Lower leg skin (tissue), 4 donors: ENCODE measurements around the gene RAD51B. TPM values are rescaled to one million over a fixed set of nuclear protein-coding genes. Genes with fewer than 3 reads are reported as not detected.

Experiments used
- DNase-seq, 2 donors: peaks; one replicate each; pipeline ENCODE4 v3.0.0-alpha.2; 2019; ENCODE audit warnings: low spot score in 2 of 2
- H3K4me3 ChIP-seq: fragments of 200-600 bp; sonication (generic); 2 replicates; pipeline ENCODE4 v1.5.1; 2017; ENCODE audit warnings: mild to moderate bottlenecking, low read depth; ENCODE audit not compliant: poor library complexity, severe bottlenecking
- CTCF ChIP-seq, 3 donors: fragments of 450-650 bp; IDR thresholded peaks; one replicate each; pipeline ENCODE4 v1.5.1; 2016; ENCODE audit warnings: antibody characterized with exemption in 3 of 3, mild to moderate bottlenecking in 3 of 3, moderate library complexity in 2 of 3
- POLR2A ChIP-seq, 2 donors: fragments of 450-650 bp; IDR thresholded peaks; one replicate each; pipeline ENCODE4 v1.6.1; 2016 to 2017; ENCODE audit warnings: antibody characterized with exemption in 2 of 2, mild to moderate bottlenecking in 1 of 2, moderate library complexity in 1 of 2
- WGBS, 2 donors: methylation state at CpG; one replicate each; pipeline ENCODE4 v1.1.5; 2018; 5-methylcytosine and 5-hydroxymethylcytosine counted together
- intact Hi-C: fragments of 100-400 bp; cut with DNase I; formaldehyde crosslinking; loops from one replicate; pipeline ENCODE4 v1.15.0; 2023; ENCODE audit warnings: low total_unique reads
- total RNA-seq, 4 donors: library from RNA; depleted of rRNA; stranded (reverse); fragments of >200 nt; gene quantifications; one replicate each; pipeline ENCODE4 v1.1.0, GENCODE V29; 2016

The RAD51B gene
- total RNA-seq, 4 donors from 2014 or later, result 6.1 to 27.2 (median 13.6) TPM

GRCh38 chr14:68747393-68747792 is 927.8 kb downstream of the RAD51B start:
- WGBS, 2 donors, result 67 to 70% methylated on average over 5 of the region's 5 CpGs
- DNase-seq, result no peak
- intact Hi-C loops, result no loop called here
- no peak overlapping the region for H3K4me3 ChIP-seq
- no peak for TF ChIP-seq CTCF (IDR thresholded peaks at IDR 0.05)
- no peak for TF ChIP-seq POLR2A (IDR thresholded peaks at IDR 0.05)

GRCh38 chr14:68748260-68748659 is 928.7 kb downstream of the RAD51B start:
- WGBS, 2 donors, result 90% methylated on average over 10 of the region's 10 CpGs
- TF ChIP-seq CTCF (IDR thresholded peaks at IDR 0.05), result no peak
- TF ChIP-seq POLR2A (IDR thresholded peaks at IDR 0.05), result no peak
- H3K4me3 ChIP-seq, result no peak overlapping the region
- intact Hi-C loops, result no loop called here
- DNase-seq, result no peak

GRCh38 chr14:68748691-68749090 is 929.1 kb downstream of the RAD51B start:
- intact Hi-C loops, result no loop called here
- no peak for DNase-seq
- 88 to 100% methylated on average over 5 of the region's 5 CpGs for WGBS, 2 donors
- TF ChIP-seq CTCF (IDR thresholded peaks at IDR 0.05), result no peak
- no peak for TF ChIP-seq POLR2A (IDR thresholded peaks at IDR 0.05)
- no peak overlapping the region for H3K4me3 ChIP-seq

GRCh38 chr14:68749487-68750475 is 930.2 kb downstream of the RAD51B start:
- WGBS, 2 donors, result 76 to 81% methylated on average over 11 of the region's 11 CpGs
- no peak for DNase-seq
- intact Hi-C loops, result no loop called here
- TF ChIP-seq POLR2A (IDR thresholded peaks at IDR 0.05), result no peak
- no peak for TF ChIP-seq CTCF (IDR thresholded peaks at IDR 0.05)
- no peak overlapping the region for H3K4me3 ChIP-seq

- TF ChIP-seq POLR2A (IDR thresholded peaks at IDR 0.05) (no peak), CTCF (IDR thresholded peaks at IDR 0.05) (no peak)
- no peak for DNase-seq
- no peak overlapping the region for H3K4me3 ChIP-seq
- 88 to 90% methylated on average over 6 of the region's 6 CpGs for WGBS, 2 donors
- intact Hi-C loops, result loop anchor here (2.0 kb wide), 1 partner anchor 24 kb away; no protein-coding TSS in a partner anchor
These were observed 932.9 kb downstream of the RAD51B start for GRCh38 chr14:68752271-68753006.
